GM08714 (cell line): ENCODE data around the gene MAG.

Source experiments
- H3K4me3 ChIP-seq: fragments of 200-500 bp; sonication (Bioruptor generic); 2 replicates; pipeline ENCODE4 v1.5.1; 2014; ENCODE audit warnings: mild to moderate bottlenecking, low read length, inconsistent platforms
- ZNF274 ChIP-seq: IDR thresholded peaks from 2 replicates; pipeline ENCODE4 v1.6.1; 2012; ENCODE audit warnings: mild to moderate bottlenecking, low read depth, low read length

Gene MAG

DNA sequence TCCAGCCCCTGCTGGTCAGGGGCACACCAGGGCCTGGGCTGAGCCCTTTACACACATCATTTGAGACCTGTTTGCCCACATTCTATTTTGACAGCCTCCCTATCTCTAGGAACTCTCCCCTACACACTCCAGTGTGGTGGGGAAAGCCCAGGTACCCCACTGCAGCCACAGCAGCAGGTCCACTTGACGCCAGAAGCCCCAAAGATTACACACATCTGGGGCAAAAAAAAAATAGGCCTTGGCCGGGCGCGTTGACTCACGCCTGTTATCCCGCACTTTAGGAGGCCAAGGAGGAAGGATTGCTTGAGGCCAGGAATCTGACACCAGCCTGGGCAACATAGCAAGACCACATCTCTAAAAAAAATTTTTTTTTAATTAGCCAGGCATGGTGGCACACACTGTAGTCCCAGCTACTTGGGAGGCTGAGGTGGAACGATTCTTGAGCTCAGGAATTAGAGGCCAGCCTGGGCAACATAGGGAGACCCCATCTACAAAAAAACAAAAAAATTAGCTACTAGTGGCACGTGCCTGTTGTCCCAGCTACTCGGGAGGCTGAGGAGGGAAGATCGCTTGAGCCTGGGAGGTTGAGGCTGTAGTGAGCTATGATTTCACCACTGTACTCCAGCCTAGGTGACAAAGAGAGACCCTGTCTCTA is 19.0 kb downstream of the MAG start:
- H3K4me3 ChIP-seq = no peak overlapping the region
- TF ChIP-seq ZNF274 = no peak

GRCh38 chr19:35311901-35312665 is 20.1 kb downstream of the MAG start:
- no peak for TF ChIP-seq ZNF274
- H3K4me3 ChIP-seq = no peak overlapping the region

DNA sequence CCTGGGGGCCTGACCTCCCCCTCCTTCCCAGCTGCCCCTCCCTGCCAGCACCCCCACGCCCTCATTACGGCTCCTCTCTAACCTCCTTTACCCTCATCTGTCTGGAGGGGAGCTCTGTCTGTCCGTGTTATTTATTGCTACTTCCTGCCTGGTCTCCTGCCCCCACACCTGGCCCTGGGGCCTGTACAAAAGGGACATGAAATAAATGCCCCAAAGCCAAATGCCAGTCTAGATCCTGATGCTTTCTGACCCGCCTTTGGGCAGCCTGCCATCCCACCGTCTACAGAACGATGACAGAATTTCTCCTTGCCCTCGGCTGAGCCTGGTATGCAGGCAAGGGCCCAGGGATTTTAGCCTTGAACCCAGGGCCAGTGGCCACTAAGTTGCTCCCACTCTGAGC is 21.6 kb downstream of the MAG start:
- no peak overlapping the region for H3K4me3 ChIP-seq
- TF ChIP-seq ZNF274 = no peak

GRCh38 chr19:35314031-35314430 is 22.1 kb downstream of the MAG start:
- no peak for TF ChIP-seq ZNF274
- no peak overlapping the region for H3K4me3 ChIP-seq

DNA sequence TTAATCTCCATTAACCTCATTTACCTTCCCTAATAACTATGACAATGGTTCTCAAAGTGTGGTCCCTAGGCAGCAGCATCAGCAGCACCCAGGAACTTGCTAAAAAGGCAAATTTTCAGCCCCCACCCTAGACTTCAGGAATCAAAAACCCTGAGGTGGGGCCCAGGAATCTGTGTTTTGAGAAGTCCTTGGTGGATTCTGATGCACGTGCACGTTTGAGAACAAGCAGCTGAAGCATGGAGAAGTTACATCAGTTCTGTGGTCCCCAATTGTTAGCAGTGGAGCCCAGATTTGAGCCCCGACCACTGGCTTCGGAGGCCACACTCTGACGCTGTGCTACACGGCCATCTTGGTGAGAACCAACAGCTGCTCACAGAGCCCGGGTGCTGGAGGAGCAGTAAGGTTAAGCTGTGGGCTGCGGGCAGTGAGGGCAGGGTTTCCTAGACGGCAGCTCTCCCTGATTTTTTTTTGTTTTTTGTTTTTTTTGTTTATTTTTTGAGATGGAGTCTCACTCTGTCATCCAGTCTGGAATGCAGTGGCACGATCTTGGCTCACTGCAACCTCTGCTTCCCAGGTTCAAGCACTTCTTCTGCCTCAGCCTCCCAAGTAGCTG is 23.0 kb downstream of the MAG start:
- no peak overlapping the region for H3K4me3 ChIP-seq
- TF ChIP-seq ZNF274 = no peak

GRCh38 chr19:35315883-35316282 is 23.9 kb downstream of the MAG start:
- no peak overlapping the region for H3K4me3 ChIP-seq
- no peak for TF ChIP-seq ZNF274

DNA sequence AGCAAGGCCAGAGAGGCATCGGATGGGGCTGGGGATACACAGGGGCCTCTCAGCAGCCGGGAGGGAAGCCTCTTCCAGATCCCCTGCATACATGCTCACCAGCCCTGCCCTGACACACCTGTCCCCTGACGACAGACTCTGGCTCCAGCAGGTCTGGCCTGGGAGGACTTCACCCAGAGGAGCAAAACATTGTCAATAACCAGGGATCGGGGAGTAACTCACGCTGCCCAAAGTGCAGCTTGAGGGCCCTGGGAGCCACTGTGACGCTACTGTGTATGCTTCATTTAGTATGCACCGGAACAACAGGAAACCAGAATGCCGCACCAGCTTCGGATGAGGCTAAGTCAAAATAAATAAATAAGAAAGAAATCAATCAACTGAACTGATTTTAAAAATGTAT is 24.6 kb downstream of the MAG start:
- no peak overlapping the region for H3K4me3 ChIP-seq
- no peak for TF ChIP-seq ZNF274

DNA sequence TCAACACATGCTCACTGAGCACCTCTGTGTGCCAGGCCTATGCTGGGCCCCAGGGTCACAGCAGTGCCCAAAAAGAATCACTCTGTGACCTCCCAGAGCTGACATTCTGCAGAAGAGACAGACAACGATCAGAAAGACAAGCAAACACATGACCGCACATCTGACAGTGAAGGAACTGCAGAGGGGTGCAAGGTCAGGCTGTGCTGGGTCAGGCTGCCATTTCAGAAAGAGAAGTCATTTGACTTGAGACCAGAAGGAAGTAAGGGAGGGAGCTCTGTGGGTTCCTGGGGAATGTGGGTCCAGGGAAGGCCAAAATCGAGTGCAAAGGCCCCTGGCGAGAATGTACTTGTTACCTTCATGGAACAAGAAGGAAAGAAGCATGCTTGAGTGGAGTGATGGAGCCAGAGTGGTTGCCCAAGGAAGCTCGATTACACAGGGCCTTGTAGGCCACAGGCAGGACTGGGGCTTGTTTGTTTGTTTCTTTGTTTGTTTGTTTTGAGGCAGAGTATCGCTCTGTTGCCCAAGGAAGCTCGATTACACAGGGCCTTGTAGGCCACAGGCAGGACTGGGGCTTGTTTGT is 25.6 kb downstream of the MAG start:
- H3K4me3 ChIP-seq = no peak overlapping the region
- no peak for TF ChIP-seq ZNF274

DNA sequence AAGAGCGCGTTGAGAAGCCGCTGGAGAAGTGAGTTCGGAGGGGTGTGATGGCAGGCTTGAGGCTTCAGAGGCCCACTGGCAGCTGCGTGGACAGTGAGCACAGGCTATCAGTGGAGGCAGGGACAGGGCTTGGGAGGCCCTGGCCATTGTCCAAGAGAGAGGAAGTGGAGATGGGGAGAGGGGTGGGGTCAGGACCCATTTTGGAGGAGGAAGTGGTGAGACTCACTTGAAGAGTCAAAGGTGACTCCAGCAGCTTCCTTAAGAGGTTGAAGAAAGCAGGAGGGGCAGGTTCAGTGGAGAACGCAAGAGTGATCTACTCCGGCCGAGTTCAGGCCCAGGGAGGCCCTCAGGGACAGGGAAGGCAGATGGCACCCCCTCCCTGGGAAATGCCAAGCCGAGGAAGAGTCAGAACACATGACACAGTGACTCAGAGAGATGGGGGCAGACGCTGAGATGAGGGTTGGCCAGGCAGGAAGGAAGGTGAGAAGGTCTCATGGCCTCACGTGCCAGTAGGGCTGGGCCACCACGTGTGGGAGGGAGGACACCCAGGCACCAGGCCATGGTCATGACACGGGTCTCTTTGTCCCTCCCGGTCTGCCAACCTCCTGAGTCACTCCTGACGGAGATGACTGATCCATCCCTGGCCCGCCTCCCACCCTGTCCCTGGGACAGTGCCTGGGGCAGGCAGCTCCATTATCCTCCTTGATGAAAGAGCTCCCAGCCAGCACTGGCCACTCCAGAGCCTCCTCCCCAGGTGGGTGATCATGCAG is 26.9 kb downstream of the MAG start:
- no peak overlapping the region for H3K4me3 ChIP-seq
- no peak for TF ChIP-seq ZNF274

- no peak overlapping the region for H3K4me3 ChIP-seq
- no peak for TF ChIP-seq ZNF274
Measured at GRCh38 chr19:35320065-35320713, 28.2 kb downstream of the MAG start.

DNA sequence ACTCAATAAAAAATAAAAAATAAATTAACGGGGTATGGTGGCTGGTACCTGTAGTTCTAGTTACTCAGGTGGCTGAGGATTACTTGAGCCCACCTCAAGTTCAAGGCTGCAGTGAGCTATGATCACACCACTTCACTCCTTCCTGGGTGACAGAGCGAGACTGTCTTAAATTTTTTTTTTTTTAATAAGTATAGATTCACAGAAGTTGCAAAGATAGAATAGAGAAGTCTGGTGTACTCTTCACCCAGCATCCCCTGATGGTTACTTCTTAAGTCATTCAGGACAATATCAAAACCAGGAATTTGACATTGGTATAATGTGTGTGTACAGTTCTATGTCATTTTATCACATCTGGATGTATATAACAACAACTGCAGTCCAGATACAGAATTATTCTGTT is 29.3 kb downstream of the MAG start:
- no peak overlapping the region for H3K4me3 ChIP-seq
- TF ChIP-seq ZNF274 = no peak

GRCh38 chr19:35322014-35322413 is 30.1 kb downstream of the MAG start:
- no peak overlapping the region for H3K4me3 ChIP-seq
- no peak for TF ChIP-seq ZNF274

GRCh38 chr19:35327642-35328041 is 35.7 kb downstream of the MAG start:
- no peak overlapping the region for H3K4me3 ChIP-seq
- no peak for TF ChIP-seq ZNF274

GRCh38 chr19:35328851-35329285 is 36.9 kb downstream of the MAG start, which contains the start of gene CD22:
CD22 (plus strand) TSS chr19:35329187; CDS start chr19:35332041, 2,854 bp downstream.
- peak within 1 kb of the TSS; percentile 86 for H3K4me3 ChIP-seq
- no peak for TF ChIP-seq ZNF274
